GM12878 (cell line): Measurements from ENCODE around the gene ORC1. TPM values are rescaled to one million over a fixed set of nuclear protein-coding genes. Genes with fewer than 3 reads are reported as not detected.
A peak's percentile ranks its signal among the peaks of the same experiment; 100 is the strongest.

Source experiments
- ATAC-seq: fragments of 200-7000 bp; cut with Tn5 transposase; 3 replicates; pipeline ENCODE4 v1.9.1; 2020; ENCODE audit warnings: mild to moderate bottlenecking, moderate library complexity
- BruUV-seq: library from RNA; stranded (reverse); fragments of 400-500 nt; replicated peaks from 2 replicates; lab custom pipeline; 2021; lab: Mats Ljungman, UMichigan
- CTCF ChIA-PET: fragments of 300-600 bp; sonication (Branson Sonifier 250); formaldehyde crosslinking; extraction: SDS; loops from one replicate; lab custom pipeline; 2021; ENCODE audit warnings: inconsistent platforms; lab: Yijun Ruan, JAX
- POLR2A ChIA-PET: fragments of 350-600 bp; formaldehyde crosslinking; extraction: SDS; loops from one replicate; lab custom pipeline; 2021; ENCODE audit warnings: inconsistent platforms; lab: Charles Lee
- RAD21 ChIA-PET: fragments of 300-600 bp; sonication (Branson Sonifier 250); formaldehyde crosslinking; loops from one replicate; lab custom pipeline; 2023; ENCODE audit warnings: antibody characterized with exemption; ENCODE audit not compliant: unreplicated experiment; lab: Charles Lee
- SMC1A ChIA-PET: fragments of 300-600 bp; sonication (Branson Sonifier 250); formaldehyde crosslinking; loops from one replicate; lab custom pipeline; 2023; ENCODE audit not compliant: unreplicated experiment, uncharacterized antibody; lab: Charles Lee
- DNase-seq: peaks from one replicate; pipeline ENCODE4 v3.0.0-alpha.2; 2011; ENCODE audit warnings: low read depth, low spot score
- FAIRE-seq: peaks from 3 replicates; lab custom pipeline; 2011; peaks lifted over from hg19 to GRCh38; lab: Jason Lieb, UNC
- H2AFZ ChIP-seq: 2 replicates; pipeline ENCODE4 v1.6.0; 2011; ENCODE audit warnings: low read depth, low read length, control low read depth; ENCODE audit not compliant: control insufficient read depth
- H3K27ac ChIP-seq: 2 replicates; pipeline ENCODE4 v1.5.1; 2011; ENCODE audit warnings: control low read depth; ENCODE audit not compliant: control insufficient read depth, insufficient read depth
- H3K27me3 ChIP-seq, 2 experiments: replicated peaks in 1 of 2; 2 replicates each; pipeline versions ENCODE4 v1.6.0 to v1.6.1; 2011; ENCODE audit warnings: low read length in 1 of 2; ENCODE audit not compliant: control insufficient read depth in 2 of 2, insufficient read depth in 2 of 2
- H3K36me3 ChIP-seq, 2 experiments: 2 replicates each; pipeline ENCODE4 v1.5.1; 2011; ENCODE audit warnings: low read length in 1 of 2; ENCODE audit not compliant: control insufficient read depth in 2 of 2, insufficient read depth in 2 of 2
- H3K4me1 ChIP-seq: 2 replicates; pipeline ENCODE4 v1.6.1; 2011; ENCODE audit warnings: mild to moderate bottlenecking, low read length, moderate library complexity, mixed read lengths; ENCODE audit not compliant: control insufficient read depth, insufficient read depth
- H3K4me2 ChIP-seq: 2 replicates; pipeline ENCODE4 v1.6.0; 2011; ENCODE audit warnings: control low read depth; ENCODE audit not compliant: control insufficient read depth, insufficient read depth
- H3K4me3 ChIP-seq: fragments of 200-600 bp; sonication (generic); 2 replicates; pipeline ENCODE4 v1.5.1; 2016
- H3K79me2 ChIP-seq: 2 replicates; pipeline ENCODE4 v1.6.0; 2011; ENCODE audit warnings: low read length; ENCODE audit not compliant: control insufficient read depth, insufficient read depth
- H3K9ac ChIP-seq: 2 replicates; pipeline ENCODE4 v1.8.0; 2011; ENCODE audit warnings: low read length, control low read depth, mixed read lengths; ENCODE audit not compliant: control insufficient read depth, insufficient read depth
- H3K9me3 ChIP-seq: replicated peaks from 3 replicates; pipeline ENCODE4 v1.5.1; 2011; ENCODE audit warnings: mild to moderate bottlenecking, low read length; ENCODE audit not compliant: control insufficient read depth, insufficient read depth
- H4K20me1 ChIP-seq: 2 replicates; pipeline ENCODE4 v1.6.0; 2011; ENCODE audit not compliant: control insufficient read depth, insufficient read depth
- IRF3 ChIP-seq: fragments of 450-650 bp; IDR thresholded peaks from 2 replicates; pipeline ENCODE4 v1.6.1; 2014; ENCODE audit warnings: mild to moderate bottlenecking
- POLR2A ChIP-seq: IDR thresholded peaks from 2 replicates; pipeline ENCODE4 v1.6.1; 2011; ENCODE audit warnings: low read depth, mild to moderate bottlenecking, low read length
- TAF1 ChIP-seq: IDR thresholded peaks from 2 replicates; pipeline ENCODE4 v1.6.1; 2011; ENCODE audit warnings: mild to moderate bottlenecking, low read depth, low read length, borderline replicate concordance
- USF1 ChIP-seq: IDR thresholded peaks from 2 replicates; pipeline ENCODE4 v1.6.1; 2011; ENCODE audit warnings: borderline replicate concordance, low read depth, mild to moderate bottlenecking, moderate library complexity, mixed read lengths, low read length; ENCODE audit not compliant: insufficient read depth; ENCODE audit errors: extremely low read length
- WGBS: methylation state at CpG from one replicate; pipeline ENCODE4 v1.1.6; 2016; ENCODE audit warnings: low lambda C conversion rate; ENCODE audit not compliant: insufficient replicate concordance, insufficient coverage; ENCODE audit errors: missing lambda C conversion rate; 5-methylcytosine and 5-hydroxymethylcytosine counted together
- in situ Hi-C: fragments of 300-500 bp; cut with MboI; formaldehyde crosslinking; loops from 9 replicates; pipeline ENCODE4 v1.14.3; 2018; ENCODE audit warnings: mixed read lengths
- intact Hi-C: fragments of 100-400 bp; cut with micrococcal nuclease; formaldehyde crosslinking; loops from one replicate; pipeline ENCODE4 v1.14.2; 2022; ENCODE audit not compliant: unreplicated experiment
- polyA plus RNA-seq, 11 experiments: library from polyadenylated mRNA; depleted of rRNA in 4 of 11; unstranded in 6 of 11; stranded (reverse) in 5 of 11; fragments of >200 nt; fragmentation: Nextera tagmentation in 4 of 11; fragmentation: Illumina TruSeq in 1 of 11; extraction: Ambion mirVana in 4 of 11; extraction: Trizol in 1 of 11; gene quantifications; 1 replicate in 1 of 11; 2 replicates in 10 of 11; pipeline versions ENCODE4 v1.2.1 to v1.2.3, GENCODE V29; 2011 to 2016; ENCODE audit warnings: inconsistent platforms in 2 of 11, missing spikeins in 2 of 11, low read depth in 1 of 11
- total RNA-seq, 4 experiments: library from RNA; depleted of rRNA in 3 of 4; stranded (reverse); fragments of >200 nt in 3 of 4; fragmentation: Illumina TruSeq in 1 of 4; extraction: Trizol in 1 of 4; gene quantifications; 2 replicates each; pipeline versions ENCODE4 v1.2.1 to v1.2.3, GENCODE V29; 2013 to 2021

Gene ORC1
- total and polyA plus RNA-seq, 10 of the 15 experiments (the other 5 are each of a cell fraction or from before 2014, with no cell fraction given) = 7.7 to 34.6 (median 28.7) TPM

GRCh38 chr1:52358851-52359497 is 45.2 kb downstream of the ORC1 start:
- ATAC-seq = no peak
- intact Hi-C loops (no loop called here), in situ Hi-C loops (no loop called here)
- ChIA-PET RAD21 (no interaction called here), CTCF (no interaction called here), SMC1A (interaction anchor here (0.5 kb wide), 1 partner anchor 28 kb away, joined by 4 read pairs; no protein-coding TSS in a partner anchor), POLR2A (no interaction called here)
- Histone ChIP-seq H3K4me3 (no peak overlapping the region), H3K27ac (no peak overlapping the region), H3K4me2 (no peak overlapping the region), H3K9ac (no peak overlapping the region), H2AFZ (no peak overlapping the region), H3K9me3 (no peaks in the 10 kb centered on the region), H3K79me2 (peaks cover 2% of the 10 kb centered on the region; the same call in 1 of the 2 replicates), H3K36me3 (peaks cover 33 to 52% of the 10 kb centered on the region in 2 experiments), H3K4me1 (no peaks in the 10 kb centered on the region), H3K27me3 (no peaks in the 10 kb centered on the region), H4K20me1 (no peaks in the 10 kb centered on the region)
- no peak for TF ChIP-seq TAF1
- no peak for TF ChIP-seq IRF3
- BruUV-seq = no TSS peak
- WGBS = 98% methylated on average over 18 of the region's 18 CpGs
- FAIRE-seq = no peak
- no peak for DNase-seq

GRCh38 chr1:52357397-52357796 is 46.8 kb downstream of the ORC1 start:
- H3K9ac ChIP-seq = no peak overlapping the region
- SMC1A ChIA-PET = no interaction called here
- H3K4me1 ChIP-seq = no peaks in the 10 kb centered on the region
- TF ChIP-seq USF1 = no peak
- peak; percentile 20; the same call in 1 of the 2 replicates for TF ChIP-seq POLR2A
- POLR2A ChIA-PET = interaction anchor here (0.8 kb wide), 1 partner anchor 9 kb away, joined by 3 read pairs; no protein-coding TSS in a partner anchor
- ATAC-seq (no peak), DNase-seq (no peak), FAIRE-seq (no peak)
- RAD21 ChIA-PET = no interaction called here
- H4K20me1 ChIP-seq = no peaks in the 10 kb centered on the region
- H3K27ac ChIP-seq = no peak overlapping the region
- peaks cover 38 to 59% of the 10 kb centered on the region in 2 experiments for H3K36me3 ChIP-seq
- H3K79me2 ChIP-seq = no peaks in the 10 kb centered on the region; the same call in 1 of the 2 replicates
- no TSS peak for BruUV-seq
- no peak overlapping the region for H3K4me2 ChIP-seq
- H2AFZ ChIP-seq = no peak overlapping the region
- H3K4me3 ChIP-seq = no peak overlapping the region
- in situ Hi-C loops (no loop called here), intact Hi-C loops (no loop called here)
- no peaks in the 10 kb centered on the region for H3K9me3 ChIP-seq
- no peaks in the 10 kb centered on the region for H3K27me3 ChIP-seq
- CTCF ChIA-PET = no interaction called here
- 97% methylated on average over 9 of the region's 9 CpGs for WGBS
